AG04450 (cell line): Measurements from ENCODE around the gene GRK5. TPM values are rescaled to one million over a fixed set of nuclear protein-coding genes. Genes with fewer than 3 reads are reported as not detected.

Experiments used
- CTCF ChIA-PET: fragments of 300-600, 350-600 bp; formaldehyde crosslinking; extraction: SDS; loops from one replicate; lab custom pipeline; 2022; ENCODE audit warnings: antibody characterized with exemption, inconsistent platforms; lab: Charles Lee
- POLR2A ChIA-PET: fragments of 350-600 bp; formaldehyde crosslinking; extraction: SDS; loops from one replicate; lab custom pipeline; 2021; ENCODE audit warnings: antibody characterized with exemption, inconsistent platforms; lab: Yijun Ruan, JAX
- DNase-seq: peaks from one replicate; pipeline ENCODE4 v3.0.0-alpha.2; 2011; ENCODE audit warnings: low read depth, low spot score
- H3K27ac ChIP-seq: one replicate; pipeline ENCODE4 v1.5.1; 2012; ENCODE audit warnings: low read depth, low read length, control low read depth
- H3K27me3 ChIP-seq: one replicate; pipeline ENCODE4 v1.6.0; 2012; ENCODE audit warnings: low read length; ENCODE audit not compliant: control insufficient read depth, insufficient read depth
- H3K4me3 ChIP-seq: 2 replicates; pipeline ENCODE4 v1.5.1; 2011; ENCODE audit warnings: mild to moderate bottlenecking, low read depth, low read length, control low read depth
- H3K9me3 ChIP-seq: 2 replicates; pipeline ENCODE4 v1.5.1; 2012; ENCODE audit warnings: low read length; ENCODE audit not compliant: control insufficient read depth, insufficient read depth
- polyA plus RNA-seq: library from polyadenylated mRNA; depleted of rRNA; stranded (reverse); fragments of >200 nt; gene quantifications from 2 replicates; pipeline ENCODE4 v1.2.3, GENCODE V29; 2011
- TF ChIP-seq, protein P1 (sequence below): IDR thresholded peaks from 2 replicates; pipeline ENCODE4 v1.5.1; 2011; ENCODE audit warnings: low read depth, low read length, control low read depth, inconsistent platforms

GRK5 gene
- polyA plus RNA-seq, 1 experiment, result 27.6 TPM

DNA sequence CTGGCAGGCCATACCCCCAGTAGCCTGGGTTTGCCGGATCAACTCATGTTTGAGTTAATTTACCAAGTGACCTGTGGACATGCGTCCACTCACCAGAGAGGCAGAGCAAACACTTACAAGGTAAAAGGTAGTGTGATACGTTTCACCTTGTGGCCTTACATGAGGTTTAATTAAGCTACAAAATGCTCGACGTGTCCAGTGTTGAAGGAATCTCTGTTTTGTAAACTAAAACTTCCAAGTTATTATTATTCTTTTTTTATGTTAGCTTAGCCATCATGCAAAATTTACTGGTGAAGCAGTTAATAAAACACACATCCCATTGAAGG lies 292.3 kb downstream of the GRK5 start:
- CTCF ChIA-PET, result interaction anchor here (1.2 to 2.9 kb wide), 2 partner anchors 30 to 300 kb away, joined by 3 to 10 read pairs; no protein-coding TSS in a partner anchor
- Histone ChIP-seq H3K9me3 (no peaks in the 10 kb centered on the region; the same call in 1 of the 2 replicates), H3K27me3 (no peaks in the 10 kb centered on the region), H3K27ac (no peak overlapping the region), H3K4me3 (no peak overlapping the region)
- TF ChIP-seq, protein P1, sequence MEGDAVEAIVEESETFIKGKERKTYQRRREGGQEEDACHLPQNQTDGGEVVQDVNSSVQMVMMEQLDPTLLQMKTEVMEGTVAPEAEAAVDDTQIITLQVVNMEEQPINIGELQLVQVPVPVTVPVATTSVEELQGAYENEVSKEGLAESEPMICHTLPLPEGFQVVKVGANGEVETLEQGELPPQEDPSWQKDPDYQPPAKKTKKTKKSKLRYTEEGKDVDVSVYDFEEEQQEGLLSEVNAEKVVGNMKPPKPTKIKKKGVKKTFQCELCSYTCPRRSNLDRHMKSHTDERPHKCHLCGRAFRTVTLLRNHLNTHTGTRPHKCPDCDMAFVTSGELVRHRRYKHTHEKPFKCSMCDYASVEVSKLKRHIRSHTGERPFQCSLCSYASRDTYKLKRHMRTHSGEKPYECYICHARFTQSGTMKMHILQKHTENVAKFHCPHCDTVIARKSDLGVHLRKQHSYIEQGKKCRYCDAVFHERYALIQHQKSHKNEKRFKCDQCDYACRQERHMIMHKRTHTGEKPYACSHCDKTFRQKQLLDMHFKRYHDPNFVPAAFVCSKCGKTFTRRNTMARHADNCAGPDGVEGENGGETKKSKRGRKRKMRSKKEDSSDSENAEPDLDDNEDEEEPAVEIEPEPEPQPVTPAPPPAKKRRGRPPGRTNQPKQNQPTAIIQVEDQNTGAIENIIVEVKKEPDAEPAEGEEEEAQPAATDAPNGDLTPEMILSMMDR, result no peak
- POLR2A ChIA-PET, result interaction anchor here (0.6 kb wide), 1 partner anchor 21 kb away, joined by 4 read pairs; no protein-coding TSS in a partner anchor
- DNase-seq, result no peak

DNA sequence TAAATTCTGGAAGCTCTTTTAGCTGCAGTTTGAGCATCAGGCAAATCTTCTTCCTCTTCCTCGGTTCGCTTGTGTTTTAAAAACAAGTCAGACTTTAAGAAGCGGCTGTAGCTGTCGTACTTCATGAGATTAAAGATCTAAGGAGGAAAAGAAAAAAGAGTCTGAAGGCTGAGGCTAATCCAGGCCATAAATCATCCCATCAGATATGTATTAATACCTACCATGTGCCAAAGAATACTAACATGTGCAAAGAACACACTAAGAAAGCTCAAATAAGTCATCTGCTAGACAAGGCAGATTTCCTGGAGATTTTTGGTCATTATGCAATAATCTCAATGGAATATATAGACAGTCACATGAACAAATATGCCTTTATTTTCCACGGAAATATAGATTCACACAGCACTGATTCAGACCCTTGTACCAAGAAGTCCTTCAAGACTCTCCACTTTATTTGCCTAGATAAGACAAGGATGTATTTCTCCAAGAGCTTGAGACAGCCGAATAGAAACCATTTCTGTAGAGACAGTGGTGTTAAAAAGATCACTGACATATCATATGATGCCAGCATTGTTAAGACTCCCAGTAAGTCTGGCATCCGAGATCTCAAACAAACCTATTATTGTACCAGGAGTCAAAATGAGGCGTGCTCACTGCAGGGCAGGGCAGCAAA lies 292.9 kb downstream of the GRK5 start:
- Histone ChIP-seq H3K4me3 (no peak overlapping the region), H3K9me3 (no peaks in the 10 kb centered on the region; the same call in 1 of the 2 replicates), H3K27me3 (no peaks in the 10 kb centered on the region), H3K27ac (no peak overlapping the region)
- DNase-seq, result no peak
- POLR2A ChIA-PET, result interaction anchor here (0.6 kb wide), 1 partner anchor 22 kb away, joined by 4 read pairs; no protein-coding TSS in a partner anchor
- CTCF ChIA-PET, result interaction anchor here (1.2 to 2.9 kb wide), 2 partner anchors 29 to 301 kb away, joined by 3 to 10 read pairs; no protein-coding TSS in a partner anchor
- TF ChIP-seq, protein P1, result no peak

- H3K27ac ChIP-seq, result no peak overlapping the region
- no peaks in the 10 kb centered on the region for H3K27me3 ChIP-seq
- TF ChIP-seq, protein P1, result no peak
- H3K9me3 ChIP-seq, result no peaks in the 10 kb centered on the region; the same call in 1 of the 2 replicates
- ChIA-PET POLR2A (no interaction called here), CTCF (interaction anchor here (1.2 kb wide), 1 partner anchor 29 kb away, joined by 3 read pairs; no protein-coding TSS in a partner anchor)
- DNase-seq, result no peak
- H3K4me3 ChIP-seq, result no peak overlapping the region
Observed at GRCh38 chr10:119500821-119501220, 293.4 kb downstream of the GRK5 start.

DNA sequence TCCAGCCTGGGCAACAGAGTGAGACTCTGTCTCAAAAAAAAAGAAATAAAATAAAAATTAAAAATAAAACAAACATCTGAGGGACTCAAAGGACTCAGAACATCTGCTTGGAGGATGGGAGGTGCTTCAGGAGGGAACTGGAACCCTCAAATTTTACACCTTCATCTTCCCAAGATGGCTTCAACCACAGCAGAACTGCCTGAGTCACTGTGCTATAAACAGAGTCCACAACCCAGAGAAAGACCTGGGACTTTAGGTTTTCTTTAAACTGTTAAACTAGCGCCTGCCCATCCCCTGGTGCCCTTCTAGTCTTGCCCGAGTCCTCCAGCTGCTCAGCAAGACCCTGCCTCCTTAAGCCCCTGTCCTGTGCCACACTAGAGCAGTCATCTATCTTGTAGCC lies 294.3 kb downstream of the GRK5 start:
- Histone ChIP-seq H3K9me3 (no peaks in the 10 kb centered on the region; the same call in 1 of the 2 replicates), H3K27ac (no peak overlapping the region), H3K4me3 (no peak overlapping the region), H3K27me3 (no peaks in the 10 kb centered on the region)
- TF ChIP-seq, protein P1, result no peak
- no peak for DNase-seq
- ChIA-PET CTCF (no interaction called here), POLR2A (no interaction called here)

- DNase-seq, result no peak
- CTCF ChIA-PET, result no interaction called here
Observed at GRCh38 chr10:119502209-119502608, 294.8 kb downstream of the GRK5 start.

More at GRCh38 chr10:119502209-119502608, 294.8 kb downstream of the GRK5 start:
- Histone ChIP-seq H3K9me3 (no peaks in the 10 kb centered on the region; the same call in 1 of the 2 replicates), H3K4me3 (no peak overlapping the region), H3K27ac (no peak overlapping the region), H3K27me3 (no peaks in the 10 kb centered on the region)
- POLR2A ChIA-PET, result no interaction called here
- TF ChIP-seq, protein P1, result no peak
